Omental fat pad (tissue), 4 donors: ENCODE measurements around the gene MRPL2. TPM values are rescaled to one million over a fixed set of nuclear protein-coding genes. Genes with fewer than 3 reads are reported as not detected.
"Not testable (repeated sequence)": the region's sequence is repeated elsewhere in the genome, so short reads cannot be mapped to it uniquely, and the experiment has no call there.

ENCODE experiments used
- ATAC-seq: fragments of 150-250 bp; one replicate; pipeline ENCODE4 v1.9.1; 2016; ENCODE audit warnings: mild to moderate bottlenecking, moderate library complexity; ENCODE audit not compliant: low FRiP score
- DNase-seq: peaks from one replicate; pipeline ENCODE4 v3.0.0-alpha.2; 2019; ENCODE audit warnings: low spot score
- CTCF ChIP-seq, 3 donors: fragments of 450-650 bp; IDR thresholded peaks; one replicate each; pipeline ENCODE4 v1.5.1; 2016 to 2017; ENCODE audit warnings: antibody characterized with exemption in 3 of 3, mild to moderate bottlenecking in 3 of 3, moderate library complexity in 2 of 3
- total RNA-seq, 4 donors: library from RNA; depleted of rRNA; stranded (reverse); fragments of >200 nt; gene quantifications; one replicate each; pipeline ENCODE4 v1.1.0, GENCODE V29; 2016

Gene MRPL2
- total RNA-seq, 4 donors from 2014 or later, result 10.7 to 32.2 (median 19.3) TPM

GRCh38 chr6:43052225-43052841 is 6.9 kb downstream of the MRPL2 start:
- ATAC-seq (no peak), DNase-seq (no peak)
- no peak for TF ChIP-seq CTCF (IDR thresholded peaks at IDR 0.05)

GRCh38 chr6:43050981-43051380 is 8.3 kb downstream of the MRPL2 start:
- DNase-seq (no peak), ATAC-seq (no peak)
- no peak for TF ChIP-seq CTCF (IDR thresholded peaks at IDR 0.05)

GRCh38 chr6:43047998-43048397 is 11.2 kb downstream of the MRPL2 start:
- DNase-seq (no peak), ATAC-seq (no peak)
- no peak for TF ChIP-seq CTCF (IDR thresholded peaks at IDR 0.05)

- ATAC-seq (no peak), DNase-seq (no peak)
- TF ChIP-seq CTCF (IDR thresholded peaks at IDR 0.05), result no peak
Observed at GRCh38 chr6:43045371-43045930, 13.8 kb downstream of the MRPL2 start.

GRCh38 chr6:43043310-43043709 is 15.9 kb downstream of the MRPL2 start:
- DNase-seq (no peak), ATAC-seq (no peak)
- TF ChIP-seq CTCF (IDR thresholded peaks at IDR 0.05), result no peak

- ATAC-seq, DNase-seq: not testable (repeated sequence)
Observed at GRCh38 chr6:43041475-43041874, 17.8 kb downstream of the MRPL2 start.

- ATAC-seq, result no peak
- no peak for TF ChIP-seq CTCF (IDR thresholded peaks at IDR 0.05)
- no peak for DNase-seq
Observed at GRCh38 chr6:43040542-43041257, 18.5 kb downstream of the MRPL2 start.
